GM19397 (cell line): ENCODE data around the gene SH3RF3.

Experiments used
- ATAC-seq: cut with Tn5 transposase; IDR thresholded peaks from one replicate; pipeline ENCODE4 v1.9.1; 2021; ENCODE audit warnings: mild to moderate bottlenecking, moderate library complexity; ENCODE audit not compliant: unreplicated experiment

The SH3RF3 gene

DNA sequence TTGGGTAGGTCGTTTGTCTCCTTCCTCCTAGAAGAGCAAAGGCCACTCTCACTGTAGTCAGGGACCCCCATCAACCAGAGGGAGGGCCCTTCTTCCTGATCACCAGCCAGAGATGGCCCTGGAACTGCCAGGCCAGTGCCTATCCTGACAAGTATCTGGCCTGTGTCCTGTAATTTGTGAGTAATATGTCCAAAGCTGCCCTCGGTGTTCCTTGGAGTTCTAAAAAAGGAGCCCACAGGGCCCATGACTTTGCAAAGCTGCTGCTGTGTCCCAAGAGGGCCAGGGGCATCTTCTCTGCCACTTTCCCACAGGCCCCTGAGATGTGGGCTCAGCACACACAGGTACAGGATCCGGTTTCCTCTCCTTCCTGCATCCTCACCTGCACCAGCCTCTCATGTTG is 272.4 kb downstream of the SH3RF3 start:
- no peak for ATAC-seq

DNA sequence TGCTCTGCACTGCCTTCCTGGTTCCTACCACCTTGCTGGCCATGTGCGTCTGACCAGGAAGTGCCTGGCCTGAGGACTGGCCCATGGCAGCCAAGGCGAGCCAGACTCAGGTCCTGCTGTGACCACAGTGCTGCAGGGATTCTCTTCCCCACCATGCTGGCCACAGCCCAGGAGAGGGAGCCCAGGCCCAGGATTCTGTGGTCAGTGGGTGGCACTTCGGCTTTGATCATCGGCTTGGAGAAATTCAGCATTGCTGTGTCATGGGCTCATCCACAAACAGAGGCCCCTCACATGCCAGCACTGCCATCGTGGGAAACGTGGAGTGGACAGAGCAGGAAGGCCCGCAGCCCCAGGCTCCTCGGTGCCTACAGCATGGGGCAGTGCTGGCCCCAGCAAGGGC is 273.2 kb downstream of the SH3RF3 start:
- no peak for ATAC-seq

DNA sequence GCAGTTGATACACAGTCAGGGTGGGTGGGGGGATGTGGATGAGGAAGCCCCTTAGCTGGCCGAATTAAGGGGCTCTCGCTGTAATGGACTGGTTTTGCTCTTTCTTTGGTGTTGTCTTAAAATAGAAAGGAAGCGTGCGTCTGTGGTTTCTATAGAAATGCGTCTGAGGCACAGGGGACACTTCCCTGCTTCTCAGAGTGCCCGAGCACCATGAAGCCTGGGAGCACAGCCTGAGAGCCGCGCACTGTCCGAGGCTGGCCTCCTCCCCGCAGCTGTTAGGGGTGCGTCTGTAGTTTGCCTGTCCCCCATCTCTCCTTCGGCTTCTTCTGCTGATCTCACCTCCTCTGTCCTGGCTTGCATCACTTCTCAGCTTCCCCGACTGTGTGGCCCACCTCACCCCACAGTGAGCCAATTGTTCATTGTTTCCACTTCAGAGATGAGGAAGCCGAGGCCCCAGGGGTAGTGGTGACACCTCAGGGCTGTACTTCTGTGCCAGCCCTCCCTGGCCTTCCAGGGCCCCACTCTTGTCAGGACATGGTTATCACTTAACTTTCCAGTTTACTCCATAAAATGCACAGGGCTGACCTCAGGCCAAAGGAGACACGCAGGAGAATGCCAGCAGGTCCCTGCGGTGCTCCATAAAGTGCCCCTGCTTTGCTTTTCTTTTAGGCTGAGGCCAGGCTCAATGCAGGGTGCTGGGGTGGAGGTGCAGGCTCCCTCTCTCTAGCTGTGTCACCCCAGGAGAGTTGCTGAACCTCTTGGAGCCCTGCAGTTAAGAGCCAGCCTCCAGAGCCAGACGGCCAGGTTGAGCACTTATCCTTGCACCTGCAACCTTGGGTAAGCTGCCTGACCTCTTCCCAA is 274.2 kb downstream of the SH3RF3 start:
- no peak for ATAC-seq

DNA sequence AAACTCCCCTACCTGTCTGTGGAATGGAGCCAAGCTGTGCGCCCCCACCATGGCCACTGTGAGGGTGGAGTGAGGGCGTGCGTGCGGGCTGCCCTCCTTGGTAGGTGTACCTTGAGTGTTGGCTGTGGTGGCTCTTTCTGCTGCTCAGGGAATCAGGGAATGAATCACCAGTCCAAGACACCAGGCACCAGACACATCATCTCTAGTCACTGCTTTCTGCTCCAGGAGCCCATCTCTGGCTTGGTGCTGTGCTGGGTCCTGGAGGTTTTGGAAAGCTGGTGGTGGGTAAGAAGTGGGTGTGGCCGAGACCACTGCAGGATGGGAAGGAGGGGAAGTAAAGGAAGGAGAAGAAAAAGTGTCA is 274.8 kb downstream of the SH3RF3 start:
- ATAC-seq = no peak

GRCh38 chr2:109404681-109405080 is 275.7 kb downstream of the SH3RF3 start:
- ATAC-seq = no peak

DNA sequence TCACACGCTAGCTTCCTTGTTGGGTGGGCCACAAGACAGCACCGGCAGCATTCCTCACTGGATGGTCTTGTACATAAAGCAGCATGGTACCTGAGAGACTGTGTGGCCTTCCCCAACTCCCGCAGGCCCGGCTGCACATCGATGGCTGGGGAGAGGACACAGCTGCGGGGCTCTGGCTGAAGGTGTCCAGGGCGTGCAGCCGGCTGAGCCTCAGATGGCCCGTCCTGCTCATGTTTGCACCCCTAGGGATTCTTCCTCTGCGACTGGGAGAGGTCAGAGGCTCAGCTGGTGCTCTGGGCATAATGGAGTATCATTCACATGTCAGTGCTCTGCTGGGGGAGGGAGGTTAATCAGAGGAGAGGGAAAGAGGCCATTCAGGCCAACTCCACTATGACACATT is 276.9 kb downstream of the SH3RF3 start:
- no peak for ATAC-seq

- ATAC-seq = no peak
Measured at GRCh38 chr2:109406301-109406700, 277.3 kb downstream of the SH3RF3 start.

- no peak for ATAC-seq
Measured at GRCh38 chr2:109407276-109408042, 278.5 kb downstream of the SH3RF3 start.

DNA sequence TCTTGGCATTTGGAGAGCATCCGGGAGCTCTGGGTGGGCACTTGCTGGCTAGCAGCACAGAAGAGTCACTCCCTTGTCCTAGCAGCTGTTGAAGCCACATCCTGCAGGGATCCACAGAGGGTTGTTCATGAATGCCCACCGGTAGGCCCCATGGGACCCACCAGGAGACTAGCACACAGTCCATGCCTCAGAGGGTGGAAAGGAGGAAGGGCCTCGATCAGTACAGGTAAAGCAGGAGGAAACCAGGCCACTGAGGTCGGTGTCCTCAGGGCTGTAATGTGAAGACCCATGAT is 279.0 kb downstream of the SH3RF3 start:
- no peak for ATAC-seq

- ATAC-seq = no peak
Measured at GRCh38 chr2:109409321-109410038, 280.5 kb downstream of the SH3RF3 start.

- no peak for ATAC-seq
Measured at GRCh38 chr2:109410039-109410815, 281.2 kb downstream of the SH3RF3 start.

- no peak for ATAC-seq
Measured at GRCh38 chr2:109411640-109412325, 282.8 kb downstream of the SH3RF3 start.

DNA sequence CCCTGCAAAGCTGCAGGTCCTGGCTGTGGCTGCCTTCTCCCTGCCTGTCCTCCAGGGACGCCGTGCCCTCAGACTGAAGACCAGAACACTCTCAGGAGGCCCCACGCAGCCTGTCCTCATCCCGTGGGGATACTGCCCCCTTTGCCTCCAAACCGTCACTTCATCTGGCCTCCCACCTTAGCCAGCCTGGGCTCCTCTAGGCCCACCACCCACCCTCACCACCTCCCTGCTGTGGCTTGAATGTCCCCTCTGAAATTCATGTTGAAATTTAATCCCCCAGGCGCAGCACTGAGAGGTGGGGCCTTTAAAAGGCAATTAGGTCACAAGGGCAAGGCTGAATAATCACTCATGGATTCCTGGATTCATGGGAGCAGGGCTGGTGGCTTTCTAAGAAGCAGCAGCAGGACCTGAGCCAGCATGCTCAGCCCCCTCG is 286.6 kb downstream of the SH3RF3 start:
- no peak for ATAC-seq

GRCh38 chr2:109417701-109418335 is 288.8 kb downstream of the SH3RF3 start:
- ATAC-seq = no peak

- no peak for ATAC-seq
Measured at GRCh38 chr2:109418716-109419115, 289.7 kb downstream of the SH3RF3 start.

GRCh38 chr2:109419171-109419756 is 290.3 kb downstream of the SH3RF3 start:
- ATAC-seq = no peak

DNA sequence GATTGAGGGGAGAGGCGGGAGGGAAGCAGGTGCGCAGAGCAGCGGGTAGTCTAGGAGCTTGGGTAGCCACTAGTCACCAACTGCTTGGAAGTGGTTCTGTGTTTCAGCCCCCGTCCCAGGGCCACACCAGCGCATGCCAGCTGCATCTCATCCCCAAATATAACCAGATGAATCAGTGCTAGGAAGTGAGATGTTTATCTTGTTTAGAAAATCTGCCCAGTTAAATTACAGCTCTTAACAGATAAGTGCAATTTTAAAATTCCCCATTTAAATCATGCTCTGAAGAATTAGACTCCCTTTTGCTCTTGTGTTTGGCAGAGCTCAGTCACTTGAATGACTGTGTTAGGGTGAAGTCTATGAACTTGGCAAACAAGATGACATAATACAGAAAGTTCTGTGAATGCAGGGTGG is 291.0 kb downstream of the SH3RF3 start:
- no peak for ATAC-seq

GRCh38 chr2:109421101-109421500 is 292.1 kb downstream of the SH3RF3 start:
- ATAC-seq = no peak

DNA sequence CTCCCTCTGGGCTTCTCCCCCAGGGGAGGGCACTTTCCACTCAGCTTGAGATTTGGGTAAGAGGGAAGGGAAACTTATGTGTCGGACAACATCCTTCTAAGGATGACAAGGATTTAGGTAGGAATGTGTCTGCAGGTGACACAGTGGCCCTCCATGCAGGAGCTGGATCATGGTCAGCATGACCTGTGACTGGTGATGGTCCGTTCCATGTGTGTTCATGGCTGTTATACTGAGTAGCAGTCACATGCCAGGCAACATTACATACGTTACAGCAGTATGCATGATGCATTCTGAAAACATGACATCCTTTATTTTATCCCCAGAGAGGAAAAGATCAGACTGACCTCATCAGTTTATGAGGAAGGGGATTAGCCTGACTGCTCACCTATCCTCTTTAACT is 292.6 kb downstream of the SH3RF3 start:
- no peak for ATAC-seq
